PC-9 (cell line): ENCODE data around the gene TRMU. TPM values are rescaled to one million over a fixed set of nuclear protein-coding genes. Genes with fewer than 3 reads are reported as not detected.

Experiments used
- BruUV-seq: library from RNA; stranded (reverse); fragments of 400-500 nt; replicated peaks from 2 replicates; lab custom pipeline; 2021; lab: Mats Ljungman, UMichigan
- CTCF ChIA-PET: fragments of 300-600 bp; sonication (Branson Sonifier 250); formaldehyde crosslinking; loops from one replicate; lab custom pipeline; 2022; ENCODE audit warnings: antibody characterized with exemption; lab: Charles Lee
- POLR2A ChIA-PET: fragments of 300-600 bp; sonication (Branson Sonifier 250); formaldehyde crosslinking; loops from one replicate; lab custom pipeline; 2022; ENCODE audit warnings: antibody characterized with exemption; ENCODE audit not compliant: unreplicated experiment; lab: Charles Lee
- DNase-seq, 2 experiments: peaks; one replicate each; pipeline versions ENCODE4 v3.0.0 to v3.0.0-alpha.2; 2015 to 2022; ENCODE audit warnings: mixed read lengths in 1 of 2
- H2AFZ ChIP-seq: fragments of 200-600 bp; sonication (generic); 2 replicates; pipeline ENCODE4 v1.8.1; 2017; ENCODE audit warnings: antibody characterized with exemption
- H3F3A ChIP-seq: fragments of 200-600 bp; sonication (generic); 2 replicates; pipeline ENCODE4 v1.8.1; 2017; ENCODE audit warnings: antibody characterized with exemption, mild to moderate bottlenecking, low read depth; ENCODE audit not compliant: insufficient read depth
- H3K27ac ChIP-seq: fragments of 200-600 bp; sonication (generic); 2 replicates; pipeline ENCODE4 v1.6.1; 2016; ENCODE audit warnings: mixed run types
- H3K27me3 ChIP-seq: fragments of 200-600 bp; sonication (generic); 2 replicates; pipeline ENCODE4 v1.6.1; 2016; ENCODE audit warnings: low read depth, mixed run types; ENCODE audit not compliant: insufficient read depth
- H3K36me3 ChIP-seq: fragments of 200-600 bp; sonication (generic); 2 replicates; pipeline ENCODE4 v1.6.1; 2016; ENCODE audit warnings: low read depth, mixed run types
- H3K4me1 ChIP-seq: fragments of 200-600 bp; sonication (generic); replicated peaks from 2 replicates; pipeline ENCODE4 v1.6.1; 2016; ENCODE audit warnings: mixed run types; ENCODE audit not compliant: insufficient read depth
- H3K4me2 ChIP-seq: fragments of 200-600 bp; sonication (generic); 2 replicates; pipeline ENCODE4 v1.6.1; 2017; ENCODE audit warnings: mixed run types
- H3K4me3 ChIP-seq: fragments of 200-600 bp; sonication (generic); 2 replicates; pipeline ENCODE4 v1.6.1; 2016; ENCODE audit warnings: mixed run types
- H3K79me2 ChIP-seq: fragments of 200-600 bp; sonication (generic); 2 replicates; pipeline ENCODE4 v1.6.1; 2017; ENCODE audit warnings: low read depth, mixed run types
- H3K9me2 ChIP-seq: fragments of 200-600 bp; sonication (generic); 2 replicates; pipeline ENCODE4 v1.8.1; 2017; ENCODE audit warnings: mild to moderate bottlenecking; ENCODE audit not compliant: insufficient read depth
- H3K9me3 ChIP-seq: fragments of 200-600 bp; sonication (generic); 2 replicates; pipeline ENCODE4 v1.8.1; 2016; ENCODE audit warnings: low read depth; ENCODE audit not compliant: insufficient read depth
- H4K20me1 ChIP-seq: fragments of 200-600 bp; sonication (generic); 2 replicates; pipeline ENCODE4 v1.8.1; 2017; ENCODE audit not compliant: insufficient read depth
- CTCF ChIP-seq: fragments of 200-600 bp; sonication (generic); conservative IDR thresholded peaks from 2 replicates; pipeline ENCODE4 v1.6.1; 2017; ENCODE audit warnings: mixed run types, antibody characterized with exemption, mild to moderate bottlenecking, moderate library complexity
- EZH2 ChIP-seq: fragments of 200-600 bp; sonication (generic); IDR thresholded peaks from 2 replicates; pipeline ENCODE4 v1.8.0; 2017; ENCODE audit warnings: antibody characterized with exemption, low read depth
- intact Hi-C: fragments of 100-400 bp; cut with micrococcal nuclease; formaldehyde crosslinking; loops from one replicate; pipeline ENCODE4 v1.10.0; 2022; ENCODE audit not compliant: unreplicated experiment
- total RNA-seq: library from RNA; stranded (reverse); gene quantifications from 2 replicates; pipeline ENCODE4 v1.2.3, GENCODE V29; 2021

TRMU gene
- total RNA-seq, 1 experiment from 2014 or later, result 58.2 TPM

GRCh38 chr22:46351131-46351735 is 15.7 kb downstream of the TRMU start:
- Histone ChIP-seq H3F3A (peaks cover 25% of the 10 kb centered on the region), H3K9me2 (no peaks in the 10 kb centered on the region), H3K27me3 (no peaks in the 10 kb centered on the region), H3K4me2 (no peak overlapping the region), H3K27ac (no peak overlapping the region), H2AFZ (no peak overlapping the region), H3K79me2 (no peaks in the 10 kb centered on the region), H4K20me1 (peaks cover 14% of the 10 kb centered on the region), H3K4me1 (0 out of 2 replicates have a peak, but pooled peaks cover 3% of the 10 kb centered on the region), H3K36me3 (peaks cover 20% of the 10 kb centered on the region; the same call in 1 of the 2 replicates), H3K9me3 (no peaks in the 10 kb centered on the region), H3K4me3 (no peak overlapping the region)
- ChIA-PET POLR2A (no interaction called here), CTCF (no interaction called here)
- intact Hi-C loops, result no loop called here
- DNase-seq, result no peak
- no peak for TF ChIP-seq EZH2
- TF ChIP-seq CTCF, result no peak
- BruUV-seq, result no TSS peak

GRCh38 chr22:46351767-46352166 is 16.3 kb downstream of the TRMU start:
- Histone ChIP-seq H3K79me2 (no peaks in the 10 kb centered on the region), H3K36me3 (0 out of 2 replicates have a peak, but pooled peaks cover 15% of the 10 kb centered on the region), H3K4me2 (no peak overlapping the region), H3F3A (peaks cover 25% of the 10 kb centered on the region), H3K27ac (no peak overlapping the region), H3K9me3 (no peaks in the 10 kb centered on the region), H2AFZ (no peak overlapping the region), H3K27me3 (no peaks in the 10 kb centered on the region), H3K9me2 (no peaks in the 10 kb centered on the region), H3K4me3 (no peak overlapping the region), H3K4me1 (0 out of 2 replicates have a peak, but pooled peaks cover 3% of the 10 kb centered on the region), H4K20me1 (peaks cover 14% of the 10 kb centered on the region)
- CTCF ChIA-PET, result no interaction called here
- no peak for DNase-seq
- TF ChIP-seq EZH2 (no peak), CTCF (no peak)
- BruUV-seq, result no TSS peak
- POLR2A ChIA-PET, result no interaction called here
- intact Hi-C loops, result no loop called here

- intact Hi-C loops, result no loop called here
- TF ChIP-seq EZH2 (no peak), CTCF (no peak)
- Histone ChIP-seq H2AFZ (no peak overlapping the region), H3K9me3 (no peaks in the 10 kb centered on the region), H3K27ac (no peak overlapping the region), H4K20me1 (peaks cover 17% of the 10 kb centered on the region), H3K36me3 (0 out of 2 replicates have a peak, but pooled peaks cover 12% of the 10 kb centered on the region), H3K4me2 (no peak overlapping the region), H3K79me2 (no peaks in the 10 kb centered on the region), H3K4me3 (no peak overlapping the region), H3K27me3 (no peaks in the 10 kb centered on the region), H3F3A (peaks cover 25% of the 10 kb centered on the region), H3K4me1 (0 out of 2 replicates have a peak, but pooled peaks cover 3% of the 10 kb centered on the region), H3K9me2 (no peaks in the 10 kb centered on the region)
- no TSS peak for BruUV-seq
- ChIA-PET CTCF (no interaction called here), POLR2A (interaction anchor here (0.7 kb wide), 1 partner anchor 181 kb away, joined by 3 read pairs; no protein-coding TSS in a partner anchor)
- no peak for DNase-seq
These were observed 16.8 kb downstream of the TRMU start for GRCh38 chr22:46352276-46352675.
